Spleen (tissue), 11 donors: ENCODE data around the gene TUT7. TPM values are rescaled to one million over a fixed set of nuclear protein-coding genes. Genes with fewer than 3 reads are reported as not detected.
"Not testable (repeated sequence)": the region's sequence is repeated elsewhere in the genome, so short reads cannot be mapped to it uniquely, and the experiment has no call there.

Source experiments
- DNase-seq: peaks from one replicate; pipeline ENCODE4 v3.0.0-alpha.2; 2020
- H3K27ac ChIP-seq, 8 donors: fragments of 200-600 bp; sonication (generic) in 7 of 8; 1 replicate in 4 of 8; 2 replicates in 4 of 8; pipeline versions ENCODE4 v1.5.0 to v1.8.0; 2016 to 2021; ENCODE audit warnings: inconsistent platforms in 4 of 8, mild to moderate bottlenecking in 4 of 8, moderate library complexity in 1 of 8
- H3K27me3 ChIP-seq, 7 donors: fragments of 200-600 bp; sonication (generic) in 6 of 7; replicated peaks in 1 of 7; 1 replicate in 4 of 7; 2 replicates in 3 of 7; pipeline versions ENCODE4 v1.5.0 to v1.8.0; 2016 to 2021; ENCODE audit warnings: inconsistent platforms in 3 of 7, mild to moderate bottlenecking in 1 of 7
- H3K36me3 ChIP-seq, 6 donors: fragments of 200-600 bp; sonication (generic) in 5 of 6; 1 replicate in 4 of 6; 2 replicates in 2 of 6; pipeline versions ENCODE4 v1.5.0 to v1.8.0; 2016 to 2021; ENCODE audit warnings: inconsistent platforms in 2 of 6
- H3K4me1 ChIP-seq, 6 donors: fragments of 200-600 bp; sonication (generic) in 5 of 6; 1 replicate in 3 of 6; 2 replicates in 3 of 6; pipeline versions ENCODE4 v1.5.0 to v1.8.0; 2016 to 2021; ENCODE audit warnings: inconsistent platforms in 3 of 6
- H3K4me3 ChIP-seq, 8 donors: fragments of 200-600 bp; sonication (generic) in 7 of 8; 1 replicate in 4 of 8; 2 replicates in 4 of 8; pipeline versions ENCODE4 v1.5.0 to v1.8.0; 2016 to 2021; ENCODE audit warnings: inconsistent platforms in 4 of 8, mild to moderate bottlenecking in 4 of 8, moderate library complexity in 2 of 8
- H3K9me3 ChIP-seq, 8 donors: fragments of 200-600 bp; sonication (generic) in 7 of 8; 1 replicate in 4 of 8; 2 replicates in 4 of 8; pipeline versions ENCODE4 v1.5.0 to v1.8.0; 2016 to 2021; ENCODE audit warnings: inconsistent platforms in 4 of 8
- CTCF ChIP-seq, 11 experiments: fragments of 200-600 bp in 7 of 11; fragments of 450-650 bp in 4 of 11; sonication (generic) in 4 of 11; IDR thresholded peaks in 8 of 11; conservative IDR thresholded peaks in 3 of 11; 1 replicate in 7 of 11; 2 replicates in 4 of 11; pipeline versions ENCODE4 v1.4.0 to v1.8.0; 2016 to 2021; ENCODE audit warnings: antibody characterized with exemption in 11 of 11, inconsistent platforms in 4 of 11, mild to moderate bottlenecking in 1 of 11
- POLR2A ChIP-seq, 3 donors: fragments of 450-650 bp; IDR thresholded peaks; one replicate each; pipeline ENCODE4 v1.5.1; 2017; ENCODE audit warnings: antibody characterized with exemption in 3 of 3, mild to moderate bottlenecking in 1 of 3
- POLR2AphosphoS5 ChIP-seq, 3 donors: sonication (generic); formaldehyde crosslinking; IDR thresholded peaks; one replicate each; pipeline ENCODE4 v1.5.1; 2017; ENCODE audit warnings: antibody characterized with exemption in 3 of 3
- WGBS, 5 donors: extraction: QIAGEN DNeasy Blood & Tissue Kit in 3 of 5; methylation state at CpG; one replicate each; pipeline versions ENCODE4 v1.1.5 to v1.1.7; 2013 to 2018; 5-methylcytosine and 5-hydroxymethylcytosine counted together
- intact Hi-C: fragments of 100-400 bp; cut with DNase I; formaldehyde crosslinking; loops from one replicate; pipeline ENCODE4 v1.15.0; 2023; ENCODE audit warnings: low total_unique reads
- polyA plus RNA-seq, 3 donors: library from polyadenylated mRNA; stranded (reverse); fragments of 200-250 nt; gene quantifications; one replicate each; pipeline ENCODE4 v1.2.1, GENCODE V29; 2013
- total RNA-seq, 7 donors: library from RNA; depleted of rRNA in 3 of 7; stranded (reverse); fragments of >200 nt in 3 of 7; fragmentation: NEBNext Ultra II Directional in 4 of 7; extraction: Animal tissue kit (Norgen Biotek cat#: 25700) in 4 of 7; gene quantifications; one replicate each; pipeline versions ENCODE4 v1.1.0 to v1.2.1, GENCODE V29; 2016 to 2021
- donor health status: healthy with polysubstance abuse.
- donor health status: DM: no; HTN: no; CAD: no; lungs with moderate emphysema.
- donor health status: DM: no; HTN: no; CAD: no.
- donor health status: Bipolar disorder and iron deficiency.
- donor health status: healthy.
- donor health status: DM: no; HTN: no; CAD: no.
- donor health status: DM: yes; HTN: yes; CAD: no.

TUT7 gene
- total and polyA plus RNA-seq, 10 donors = 17.9 to 119 (median 58.8) TPM

- no peak for DNase-seq
- Histone ChIP-seq H3K9me3 (peaks cover 0 to 7% (median 0%) of the 10 kb centered on the region in 8 donors), H3K4me1 (no peaks in the 10 kb centered on the region), H3K36me3 (no peaks in the 10 kb centered on the region), H3K27ac (no peak overlapping the region), H3K27me3 (peaks cover 0 to 22% (median 0%) of the 10 kb centered on the region in 7 donors), H3K4me3 (no peak overlapping the region)
- TF ChIP-seq POLR2AphosphoS5 (IDR thresholded peaks at IDR 0.05) (no peak), CTCF (IDR thresholded peaks at IDR 0.05 in 8 of 11, conservative IDR thresholded peaks at IDR 0.05 in 3 of 11) (no peak), POLR2A (IDR thresholded peaks at IDR 0.05) (no peak)
- 83 to 92% (median 85%) methylated on average over 4 of the region's 4 CpGs for WGBS, 5 donors
- intact Hi-C loops = no loop called here
These were observed 35.4 kb upstream of the TUT7 start for GRCh38 chr9:86389628-86390027.

- peaks cover 0 to 22% (median 0%) of the 10 kb centered on the region in 7 donors for H3K27me3 ChIP-seq
- intact Hi-C loops = no loop called here
- DNase-seq = no peak
- no peak overlapping the region for H3K27ac ChIP-seq
- no peaks in the 10 kb centered on the region for H3K36me3 ChIP-seq
- TF ChIP-seq POLR2AphosphoS5 (IDR thresholded peaks at IDR 0.05) = no peak
- TF ChIP-seq CTCF (IDR thresholded peaks at IDR 0.05 in 8 of 11, conservative IDR thresholded peaks at IDR 0.05 in 3 of 11) = no peak
- no peak for TF ChIP-seq POLR2A (IDR thresholded peaks at IDR 0.05)
- H3K9me3 ChIP-seq = peaks cover 0 to 15% (median 2%) of the 10 kb centered on the region in 8 donors
- H3K4me3 ChIP-seq = no peak overlapping the region
- WGBS, 5 donors = 52 to 89% (median 67%) methylated on average over 3 of the region's 3 CpGs
- no peaks in the 10 kb centered on the region for H3K4me1 ChIP-seq
These were observed 33.2 kb upstream of the TUT7 start for GRCh38 chr9:86387376-86387775.

- H3K4me1 ChIP-seq, H3K27me3 ChIP-seq, H3K27ac ChIP-seq, intact Hi-C loops, H3K4me3 ChIP-seq, DNase-seq, H3K36me3 ChIP-seq: not testable (repeated sequence)
- peaks cover 0 to 15% (median 2%) of the 10 kb centered on the region in 8 donors for H3K9me3 ChIP-seq
- 73 to 96% (median 82%) methylated on average over 9 to 11 of the region's 11 CpGs for WGBS, 5 donors
These were observed 28.8 kb upstream of the TUT7 start for GRCh38 chr9:86383000-86383399.

GRCh38 chr9:86376016-86376415, 21.8 kb upstream of the TUT7 start:
- no peak for TF ChIP-seq POLR2AphosphoS5 (IDR thresholded peaks at IDR 0.05)
- TF ChIP-seq CTCF (IDR thresholded peaks at IDR 0.05 in 8 of 11, conservative IDR thresholded peaks at IDR 0.05 in 3 of 11) = no peak
- TF ChIP-seq POLR2A (IDR thresholded peaks at IDR 0.05) = no peak
- H3K9me3 ChIP-seq = peaks cover 4 to 25% (median 17%) of the 10 kb centered on the region in 8 donors
- H3K4me3 ChIP-seq = no peak overlapping the region
- no peaks in the 10 kb centered on the region for H3K36me3 ChIP-seq
- DNase-seq = no peak
- H3K4me1 ChIP-seq = no peaks in the 10 kb centered on the region
- intact Hi-C loops = no loop called here
- no peak overlapping the region for H3K27ac ChIP-seq
- WGBS, 5 donors = 91 to 94% (median 92%) methylated on average over 5 of the region's 5 CpGs
- H3K27me3 ChIP-seq = peaks cover 0 to 21% (median 0%) of the 10 kb centered on the region in 7 donors

- no peak for DNase-seq
- WGBS, 5 donors = 70 to 86% (median 82%) methylated on average over 5 of the region's 5 CpGs
- intact Hi-C loops = no loop called here
- H3K4me3 ChIP-seq = peak overlapping the region in 1 of 8 donors; percentile 15
- peaks cover 0 to 21% (median 0%) of the 10 kb centered on the region in 7 donors for H3K27me3 ChIP-seq
- H3K9me3 ChIP-seq = peaks cover 0 to 46% (median 38%) of the 10 kb centered on the region in 8 donors
- H3K27ac ChIP-seq = peak overlapping the region in 3 of 8 donors; percentile 56 to 81 (median 80)
- no peaks in the 10 kb centered on the region for H3K36me3 ChIP-seq
- no peak for TF ChIP-seq CTCF (IDR thresholded peaks at IDR 0.05 in 8 of 11, conservative IDR thresholded peaks at IDR 0.05 in 3 of 11)
- no peak for TF ChIP-seq POLR2AphosphoS5 (IDR thresholded peaks at IDR 0.05)
- TF ChIP-seq POLR2A (IDR thresholded peaks at IDR 0.05) = no peak
- H3K4me1 ChIP-seq = no peaks in the 10 kb centered on the region
These were observed 15.6 kb upstream of the TUT7 start for GRCh38 chr9:86369810-86370209.
